Activated CD4-positive, alpha-beta memory T cell treated with anti-CD3 and anti-CD28 coated beads, Interleukin-2, amount 10 ng/mL, durations not matched to agents 7 days and 5 days (primary cell): Measurements from ENCODE around the gene POU2AF3. TPM values are rescaled to one million over a fixed set of nuclear protein-coding genes. Genes with fewer than 3 reads are reported as not detected.
"Not testable (repeated sequence)": the region's sequence is repeated elsewhere in the genome, so short reads cannot be mapped to it uniquely, and the experiment has no call there.

ENCODE experiments used
- CTCF ChIA-PET: fragments of 350-600 bp; sonication (Branson Sonifier 250); formaldehyde crosslinking; loops from one replicate; lab custom pipeline; 2021; ENCODE audit warnings: antibody characterized with exemption, inconsistent platforms; lab: Charles Lee
- POLR2A ChIA-PET: fragments of 350-600 bp; sonication (Branson Sonifier 250); formaldehyde crosslinking; loops from one replicate; lab custom pipeline; 2021; ENCODE audit warnings: antibody characterized with exemption; lab: Charles Lee
- DNase-seq: peaks from one replicate; pipeline ENCODE4 v3.0.0-alpha.2; 2020
- H3K27ac Mint-ChIP-seq: one replicate; pipeline ENCODE4 v1.8.0; 2021; ENCODE audit warnings: mild to moderate bottlenecking, mixed read lengths
- H3K27me3 Mint-ChIP-seq: one replicate; pipeline ENCODE4 v1.8.0; 2021; ENCODE audit warnings: mixed read lengths
- H3K36me3 Mint-ChIP-seq: one replicate; pipeline ENCODE4 v1.8.0; 2021; ENCODE audit warnings: low read depth, mixed read lengths
- H3K4me1 Mint-ChIP-seq: one replicate; pipeline ENCODE4 v1.8.0; 2021; ENCODE audit warnings: mixed read lengths
- H3K4me3 Mint-ChIP-seq: one replicate; pipeline ENCODE4 v1.8.0; 2021; ENCODE audit warnings: mild to moderate bottlenecking, mixed read lengths
- H3K9me3 Mint-ChIP-seq: one replicate; pipeline ENCODE4 v1.8.0; 2021; ENCODE audit warnings: mixed read lengths
- total RNA-seq, 2 experiments: library from RNA; stranded (reverse); gene quantifications; one replicate each; pipeline ENCODE4 v1.2.3, GENCODE V29; 2021

The POU2AF3 gene, protein sequence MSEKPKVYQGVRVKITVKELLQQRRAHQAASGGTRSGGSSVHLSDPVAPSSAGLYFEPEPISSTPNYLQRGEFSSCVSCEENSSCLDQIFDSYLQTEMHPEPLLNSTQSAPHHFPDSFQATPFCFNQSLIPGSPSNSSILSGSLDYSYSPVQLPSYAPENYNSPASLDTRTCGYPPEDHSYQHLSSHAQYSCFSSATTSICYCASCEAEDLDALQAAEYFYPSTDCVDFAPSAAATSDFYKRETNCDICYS
- total RNA-seq: not detected

DNA sequence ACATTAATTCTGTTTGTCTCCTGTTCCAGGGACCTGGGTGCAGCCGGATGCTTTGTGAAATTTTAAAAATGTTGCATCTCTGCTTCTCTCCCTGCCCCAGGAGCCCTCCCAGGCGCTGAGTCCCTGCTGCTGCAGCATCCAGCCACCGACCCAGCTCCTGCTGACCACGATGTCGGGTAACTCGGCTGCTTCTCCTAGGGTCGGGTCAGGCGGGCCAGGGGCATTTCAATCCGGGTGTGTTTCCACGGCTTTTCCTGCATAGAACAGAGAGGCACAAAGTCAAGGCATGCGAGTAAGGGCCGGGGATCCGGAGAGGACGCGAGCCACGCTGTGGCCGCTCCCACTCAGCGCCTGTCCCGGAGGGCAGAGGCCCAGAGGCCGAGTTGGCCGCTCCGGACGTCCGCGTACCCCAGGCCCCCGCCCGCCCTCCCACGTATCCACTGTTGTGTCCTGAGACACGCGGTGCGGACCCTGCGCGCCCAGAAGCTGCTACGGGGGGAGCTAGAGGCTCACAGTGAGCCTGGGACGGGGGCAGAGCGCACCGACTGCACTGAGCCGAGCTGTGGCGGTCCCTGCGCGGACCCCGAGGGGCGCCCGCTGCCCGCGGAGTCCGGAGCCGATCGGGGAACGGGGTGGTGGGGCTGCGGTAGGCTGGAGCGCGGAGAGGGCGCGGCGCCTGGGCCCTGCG lies at the start of gene POU2AF3:
Gene POU2AF3 (plus strand): TSS at position 134 of the 688 bp plus-strand sequence. CDS start 36 bp downstream, at position 170.
- ChIA-PET CTCF (interaction anchor here (1.1 kb wide), 1 partner anchor 130 kb away, joined by 3 read pairs; no protein-coding TSS in a partner anchor), POLR2A (no interaction called here)
- no peak within 1 kb of the TSS for H3K4me3 Mint-ChIP-seq
- no peaks in the 10 kb centered on the region for H3K36me3 Mint-ChIP-seq
- peaks cover 4% of the 10 kb centered on the region for H3K4me1 Mint-ChIP-seq
- no peak within 1 kb of the TSS for H3K27ac Mint-ChIP-seq
- no peaks in the 10 kb centered on the region for H3K9me3 Mint-ChIP-seq
- peaks cover 32% of the 10 kb centered on the region for H3K27me3 Mint-ChIP-seq
- no peak for DNase-seq

DNA sequence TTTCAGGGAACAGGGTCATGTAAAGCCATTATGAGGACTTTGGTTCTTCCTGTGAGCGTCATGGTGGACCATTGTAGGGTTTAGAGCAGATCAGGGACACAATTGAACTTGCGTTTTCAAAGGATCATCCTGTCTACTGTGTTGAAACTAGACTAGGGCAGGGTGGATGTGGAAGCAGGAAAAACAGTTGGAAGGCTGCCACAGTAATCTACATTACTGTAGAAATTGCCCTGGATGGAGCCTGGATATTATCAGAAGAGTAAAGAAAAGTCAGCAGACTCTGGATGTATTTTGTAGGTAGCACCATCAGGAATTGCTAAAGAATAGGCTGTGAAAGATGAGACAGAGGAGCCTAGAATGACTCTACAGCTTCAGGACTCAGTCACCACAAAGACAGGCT lies 47.4 kb upstream of the POU2AF3 start:
- ChIA-PET CTCF (no interaction called here), POLR2A (no interaction called here)
- Mint-ChIP-seq H3K36me3 (no peaks in the 10 kb centered on the region), H3K4me1 (no peaks in the 10 kb centered on the region), H3K27me3 (peaks cover 25% of the 10 kb centered on the region), H3K27ac (no peak overlapping the region), H3K4me3 (no peak overlapping the region), H3K9me3 (no peaks in the 10 kb centered on the region)
- DNase-seq: no peak

DNA sequence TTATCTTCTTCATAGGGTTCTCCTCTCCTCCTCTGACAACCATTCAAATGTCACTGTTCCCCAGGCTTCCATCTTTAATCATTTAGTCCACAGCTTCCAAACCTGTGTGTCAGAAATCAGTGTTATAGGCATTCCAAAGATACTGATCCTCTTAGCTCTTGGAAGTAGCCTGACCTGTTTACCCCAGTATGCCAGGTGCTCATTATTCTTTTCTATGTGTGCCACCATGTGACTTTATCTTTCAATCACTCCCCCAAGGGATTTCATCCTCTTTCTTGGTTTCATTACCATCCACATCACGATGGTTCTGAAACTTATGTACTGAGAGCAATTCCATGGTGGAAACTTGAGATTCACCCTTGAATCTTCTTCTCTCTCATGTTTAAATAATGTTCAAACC lies 45.2 kb upstream of the POU2AF3 start:
- Mint-ChIP-seq H3K4me1 (no peaks in the 10 kb centered on the region), H3K27ac (no peak overlapping the region), H3K9me3 (no peaks in the 10 kb centered on the region), H3K36me3 (no peaks in the 10 kb centered on the region), H3K4me3 (no peak overlapping the region), H3K27me3 (peaks cover 26% of the 10 kb centered on the region)
- CTCF ChIA-PET: no interaction called here
- no peak for DNase-seq
- POLR2A ChIA-PET: no interaction called here

DNA sequence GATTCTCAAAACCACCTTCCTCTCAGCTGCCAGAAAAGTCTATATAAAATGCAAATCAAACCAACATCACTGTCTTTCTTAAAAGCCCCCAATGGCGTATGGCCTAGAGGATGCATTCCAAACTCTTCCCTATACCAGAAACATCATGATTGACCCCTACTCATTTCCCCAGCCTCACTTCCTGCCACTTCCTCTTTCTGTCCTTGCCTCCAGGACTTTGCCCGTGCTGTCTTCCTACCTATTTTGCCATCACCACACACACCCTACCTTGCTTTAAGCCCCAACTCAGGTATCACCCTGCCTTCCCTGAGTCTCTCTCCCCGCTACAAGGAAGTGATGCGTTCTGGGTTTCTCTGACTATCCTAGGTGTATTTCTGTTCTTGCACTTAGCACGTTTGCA lies 44.7 kb upstream of the POU2AF3 start:
- H3K27me3 Mint-ChIP-seq: peaks cover 25% of the 10 kb centered on the region
- no peaks in the 10 kb centered on the region for H3K36me3 Mint-ChIP-seq
- H3K4me3 Mint-ChIP-seq: no peak overlapping the region
- DNase-seq: no peak
- no peaks in the 10 kb centered on the region for H3K4me1 Mint-ChIP-seq
- no peak overlapping the region for H3K27ac Mint-ChIP-seq
- POLR2A ChIA-PET: no interaction called here
- no peaks in the 10 kb centered on the region for H3K9me3 Mint-ChIP-seq
- CTCF ChIA-PET: no interaction called here

DNA sequence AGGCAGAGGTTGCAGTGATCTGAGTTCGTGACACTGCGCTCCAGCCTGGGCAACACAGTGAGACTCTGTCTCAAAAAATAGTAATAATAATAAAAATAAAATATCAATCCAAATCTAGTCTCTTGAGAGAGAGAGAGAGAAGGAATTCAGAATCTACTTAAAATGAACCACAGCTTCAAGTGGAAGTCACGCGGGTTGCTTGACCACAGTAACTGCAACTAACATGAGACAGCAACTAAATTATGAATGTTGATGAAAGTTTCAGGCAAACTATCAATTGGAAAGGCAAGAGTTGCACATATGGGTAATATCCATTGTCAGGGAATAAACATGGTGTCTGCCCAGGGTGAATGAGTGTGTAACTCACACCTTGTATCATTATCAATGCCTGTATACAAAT lies 40.3 kb upstream of the POU2AF3 start:
- Mint-ChIP-seq H3K27me3 (peaks cover 41% of the 10 kb centered on the region), H3K4me1 (no peaks in the 10 kb centered on the region), H3K4me3 (no peak overlapping the region), H3K36me3 (no peaks in the 10 kb centered on the region), H3K27ac (no peak overlapping the region), H3K9me3 (no peaks in the 10 kb centered on the region)
- ChIA-PET POLR2A (no interaction called here), CTCF (no interaction called here)
- DNase-seq: no peak

DNA sequence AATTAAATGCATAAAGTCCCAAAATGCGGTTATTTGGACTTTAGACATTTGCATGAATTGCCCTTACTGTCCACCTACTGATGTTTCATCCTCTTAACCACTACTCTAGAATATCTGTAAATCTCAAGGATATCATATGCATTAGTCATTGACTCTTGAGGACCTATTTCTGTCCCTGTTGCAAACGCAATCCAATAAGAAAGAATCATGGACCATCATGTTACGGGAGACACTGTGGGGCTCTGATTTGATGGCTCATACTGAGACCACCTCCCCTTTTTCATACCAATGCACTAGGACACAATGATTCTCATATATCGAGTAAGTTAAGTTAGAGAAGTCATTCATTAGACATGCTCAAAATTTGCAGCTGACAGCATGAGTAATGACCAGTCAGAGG lies 38.5 kb upstream of the POU2AF3 start:
- CTCF ChIA-PET: interaction anchor here (0.7 kb wide), 1 partner anchor 530 kb away, joined by 3 read pairs; no protein-coding TSS in a partner anchor
- H3K4me3 Mint-ChIP-seq: no peak overlapping the region
- no peak overlapping the region for H3K27ac Mint-ChIP-seq
- no peaks in the 10 kb centered on the region for H3K4me1 Mint-ChIP-seq
- peaks cover 41% of the 10 kb centered on the region for H3K27me3 Mint-ChIP-seq
- POLR2A ChIA-PET: no interaction called here
- DNase-seq: no peak
- H3K36me3 Mint-ChIP-seq: no peaks in the 10 kb centered on the region
- H3K9me3 Mint-ChIP-seq: no peaks in the 10 kb centered on the region

DNA sequence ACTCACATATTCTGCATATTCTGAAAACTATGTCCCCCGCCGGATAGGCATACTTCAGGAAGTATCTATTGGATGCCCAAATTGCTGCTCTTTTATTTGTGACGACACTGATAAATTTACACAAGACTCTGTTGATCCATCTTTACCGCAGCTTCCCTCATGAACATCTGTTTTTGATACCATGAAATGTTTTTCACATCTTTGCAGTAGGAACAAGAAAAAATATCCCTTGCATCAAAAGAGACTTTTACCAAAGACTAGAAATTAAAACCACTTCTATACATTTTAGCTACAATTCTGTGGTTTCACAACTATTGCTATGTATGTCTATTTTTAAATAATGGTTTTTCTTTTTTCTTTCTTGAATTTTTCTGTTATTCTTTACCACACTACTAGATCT lies 37.5 kb upstream of the POU2AF3 start:
- no peaks in the 10 kb centered on the region for H3K36me3 Mint-ChIP-seq
- H3K4me1 Mint-ChIP-seq: no peaks in the 10 kb centered on the region
- no peak for DNase-seq
- H3K4me3 Mint-ChIP-seq: no peak overlapping the region
- POLR2A ChIA-PET: no interaction called here
- CTCF ChIA-PET: interaction anchor here (0.8 kb wide), 1 partner anchor 22 kb away, joined by 3 read pairs; no protein-coding TSS in a partner anchor
- peaks cover 38% of the 10 kb centered on the region for H3K27me3 Mint-ChIP-seq
- H3K27ac Mint-ChIP-seq: no peak overlapping the region
- H3K9me3 Mint-ChIP-seq: no peaks in the 10 kb centered on the region

DNA sequence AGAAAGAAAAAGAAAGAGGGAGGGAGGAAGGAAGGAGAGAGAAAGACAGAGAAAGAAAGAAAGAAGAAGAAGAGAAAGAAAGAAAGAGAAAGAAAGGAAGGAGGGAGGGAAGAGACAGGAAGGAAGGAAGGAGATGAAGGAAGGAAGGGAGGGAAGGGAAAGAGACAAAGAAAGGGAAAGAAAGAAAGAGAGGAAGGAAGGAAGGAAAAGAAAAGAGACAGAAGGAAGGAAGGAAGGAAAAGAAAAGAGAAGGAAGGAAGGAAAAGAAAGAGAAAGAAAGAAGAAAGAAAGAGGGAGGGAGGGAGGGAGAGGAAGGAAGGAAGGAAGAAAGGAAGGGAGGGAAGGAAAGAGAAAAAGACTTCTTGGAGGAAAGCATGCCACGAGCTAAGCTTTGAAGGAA lies 33.7 kb upstream of the POU2AF3 start:
- no peak overlapping the region for H3K27ac Mint-ChIP-seq
- H3K4me1 Mint-ChIP-seq: no peaks in the 10 kb centered on the region
- H3K9me3 Mint-ChIP-seq: no peaks in the 10 kb centered on the region
- POLR2A ChIA-PET: no interaction called here
- no peaks in the 10 kb centered on the region for H3K36me3 Mint-ChIP-seq
- no peak for DNase-seq
- peaks cover 29% of the 10 kb centered on the region for H3K27me3 Mint-ChIP-seq
- no peak overlapping the region for H3K4me3 Mint-ChIP-seq
- CTCF ChIA-PET: no interaction called here

DNA sequence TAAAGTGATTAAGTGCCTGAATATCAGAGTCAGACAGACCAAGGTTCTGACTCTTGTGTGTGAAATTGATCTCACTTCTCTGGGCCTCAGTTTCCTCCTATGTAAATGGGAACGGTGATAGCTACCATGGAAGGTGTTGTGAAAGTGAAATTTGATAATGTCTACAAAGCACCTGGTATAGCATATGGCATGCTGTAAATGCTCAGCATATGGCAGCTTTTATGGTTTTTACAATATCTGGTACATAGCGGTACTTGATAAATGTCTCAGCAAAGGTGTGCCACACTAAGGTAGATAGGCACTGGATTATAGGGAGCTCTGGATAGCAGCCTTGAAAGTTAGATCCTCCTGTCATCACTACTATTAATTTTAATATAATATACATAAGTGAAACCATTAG lies 32.9 kb upstream of the POU2AF3 start:
- Mint-ChIP-seq H3K27ac (no peak overlapping the region), H3K27me3 (peaks cover 23% of the 10 kb centered on the region), H3K4me3 (no peak overlapping the region), H3K4me1 (no peaks in the 10 kb centered on the region), H3K9me3 (no peaks in the 10 kb centered on the region), H3K36me3 (no peaks in the 10 kb centered on the region)
- DNase-seq: no peak
- CTCF ChIA-PET: interaction anchor here (1.0 kb wide), 1 partner anchor 17 kb away, joined by 4 read pairs; no protein-coding TSS in a partner anchor
- POLR2A ChIA-PET: no interaction called here

DNA sequence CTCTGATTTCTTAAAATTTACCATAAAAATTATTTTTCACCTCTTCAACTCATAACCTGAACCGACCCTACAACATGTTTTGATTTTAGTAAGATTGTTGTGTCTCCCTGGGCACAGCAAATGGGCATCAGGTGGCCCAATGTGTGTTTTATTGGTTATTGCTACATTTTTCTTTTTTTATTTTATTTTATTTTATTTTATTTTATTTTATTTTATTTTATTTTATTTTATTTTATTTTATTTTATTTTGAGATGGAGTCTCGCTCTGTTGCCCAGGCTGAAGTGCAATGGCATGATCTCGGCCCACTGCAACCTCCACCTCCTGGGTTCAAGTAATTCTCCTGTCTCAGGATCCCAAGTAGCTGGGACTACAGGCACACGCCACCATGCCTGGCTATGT lies 30.0 kb upstream of the POU2AF3 start:
- H3K27me3 Mint-ChIP-seq, H3K36me3 Mint-ChIP-seq, DNase-seq, CTCF ChIA-PET, POLR2A ChIA-PET, H3K4me1 Mint-ChIP-seq, H3K9me3 Mint-ChIP-seq, H3K27ac Mint-ChIP-seq, H3K4me3 Mint-ChIP-seq: not testable (repeated sequence)

DNA sequence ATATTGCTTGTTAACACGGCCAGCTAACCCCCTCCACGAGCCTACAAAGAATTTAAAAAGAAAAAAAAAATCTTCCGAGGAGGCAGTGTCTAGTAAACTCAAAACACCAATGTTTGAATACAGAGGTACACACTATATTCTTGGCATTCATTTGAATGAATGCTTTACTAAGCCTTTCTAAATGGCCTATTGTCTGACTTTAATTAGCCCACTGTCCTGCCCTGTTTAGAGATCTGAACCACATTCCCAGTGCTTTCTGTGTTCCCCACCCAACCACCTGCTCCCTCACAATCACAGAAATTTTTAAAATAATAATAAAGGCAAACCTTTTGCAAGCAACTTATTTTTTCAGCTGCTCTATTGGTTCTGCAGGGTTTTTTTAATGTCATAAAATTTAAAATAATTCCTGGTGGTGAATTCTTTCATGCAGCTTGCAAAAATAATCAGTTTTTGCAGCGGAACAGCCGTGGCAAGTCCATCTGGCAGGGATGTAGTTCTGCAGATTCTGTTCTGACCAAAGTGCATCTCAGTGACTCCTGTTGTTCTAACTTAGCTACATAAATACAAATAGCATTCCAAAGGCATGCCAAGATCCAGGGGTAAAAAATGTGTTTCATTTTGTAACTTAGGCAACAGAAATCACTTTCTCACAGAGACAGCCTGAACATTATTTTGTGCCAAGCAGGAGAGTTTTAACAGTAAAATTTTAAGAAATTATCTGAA lies 29.0 kb upstream of the POU2AF3 start:
- CTCF ChIA-PET: interaction anchor here (1.2 kb wide), 1 partner anchor 14 kb away, joined by 3 read pairs; no protein-coding TSS in a partner anchor
- DNase-seq: no peak
- Mint-ChIP-seq H3K4me1 (peaks cover 5% of the 10 kb centered on the region), H3K4me3 (no peak overlapping the region), H3K27me3 (peaks cover 9% of the 10 kb centered on the region), H3K27ac (no peak overlapping the region), H3K36me3 (no peaks in the 10 kb centered on the region), H3K9me3 (no peaks in the 10 kb centered on the region)
- POLR2A ChIA-PET: no interaction called here

DNA sequence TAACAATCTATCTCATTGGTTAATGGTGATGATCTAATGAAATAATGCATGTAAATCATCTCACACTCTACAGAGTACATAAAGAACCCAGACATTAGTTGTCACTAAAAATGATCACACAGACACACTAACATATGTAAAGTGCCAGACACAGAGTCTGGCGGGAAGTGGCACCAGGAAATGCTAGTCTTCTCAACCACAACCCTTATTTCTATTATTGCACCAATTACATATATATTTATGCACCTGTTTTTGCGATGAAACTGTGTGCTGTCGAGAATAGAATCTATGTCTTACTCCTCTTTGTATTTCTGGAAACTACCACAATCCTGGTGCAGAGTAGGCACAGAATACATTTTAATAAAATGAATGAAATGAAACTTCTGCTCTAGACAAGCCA lies 25.9 kb upstream of the POU2AF3 start:
- Mint-ChIP-seq H3K27me3 (peaks cover 14% of the 10 kb centered on the region), H3K36me3 (no peaks in the 10 kb centered on the region), H3K9me3 (no peaks in the 10 kb centered on the region), H3K4me3 (no peak overlapping the region), H3K27ac (no peak overlapping the region), H3K4me1 (peaks cover 5% of the 10 kb centered on the region)
- POLR2A ChIA-PET: no interaction called here
- no peak for DNase-seq
- CTCF ChIA-PET: interaction anchor here (0.5 kb wide), 1 partner anchor 174 kb away, joined by 4 read pairs; no protein-coding TSS in a partner anchor

DNA sequence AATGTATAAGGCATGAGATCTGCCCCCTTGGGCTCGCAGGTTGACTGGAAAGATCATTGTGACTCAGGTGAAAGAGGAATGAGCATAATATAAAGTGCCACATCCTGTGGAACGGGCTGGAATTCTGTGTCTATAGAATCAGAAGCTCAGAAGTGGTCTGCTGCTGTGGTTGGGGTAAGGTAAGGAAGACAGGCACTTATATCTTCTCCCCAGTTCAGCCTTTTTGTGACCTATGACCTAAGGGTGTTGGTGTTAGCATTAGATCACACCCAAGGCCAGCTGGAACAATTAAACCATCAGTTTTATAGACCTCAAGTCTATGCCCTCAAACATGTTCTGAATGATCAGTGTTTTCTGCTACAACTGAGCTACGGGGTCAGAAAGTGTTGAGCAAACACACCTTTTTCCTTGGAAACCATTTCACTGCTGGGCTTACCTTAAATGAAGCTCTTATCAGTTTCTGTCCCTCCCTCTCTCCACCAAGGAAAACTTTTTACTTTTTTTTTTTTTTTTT lies 15.7 kb upstream of the POU2AF3 start:
- CTCF ChIA-PET: interaction anchor here (0.7 to 6.8 kb wide), 20 partner anchors 8 to 176 kb away, joined by 3 to 95 read pairs (median 5); partner anchors contain the start of gene POU2AF1
- peaks cover 4% of the 10 kb centered on the region for H3K27me3 Mint-ChIP-seq
- DNase-seq: no peak
- no peaks in the 10 kb centered on the region for H3K4me1 Mint-ChIP-seq
- POLR2A ChIA-PET: interaction anchor here (0.8 kb wide), 1 partner anchor 140 kb away, joined by 3 read pairs; no protein-coding TSS in a partner anchor
- no peak overlapping the region for H3K4me3 Mint-ChIP-seq
- no peaks in the 10 kb centered on the region for H3K9me3 Mint-ChIP-seq
- H3K36me3 Mint-ChIP-seq: no peaks in the 10 kb centered on the region
- H3K27ac Mint-ChIP-seq: no peak overlapping the region
